Sigmoid colon (tissue), 4 donors: ENCODE measurements around the gene RGS18.

Experiments used
- CTCF ChIP-seq, 4 experiments: fragments of 450-650 bp in 3 of 4; fragments of 200-600 bp in 1 of 4; IDR thresholded peaks; one replicate each; pipeline ENCODE4 v1.5.1; 2016 to 2019; ENCODE audit warnings: antibody characterized with exemption in 4 of 4, mild to moderate bottlenecking in 3 of 4, moderate library complexity in 2 of 4
- EP300 ChIP-seq, 4 donors: sonication (generic); formaldehyde crosslinking; IDR thresholded peaks; one replicate each; pipeline ENCODE4 v1.6.1; 2017; ENCODE audit warnings: antibody characterized with exemption in 4 of 4
- POLR2A ChIP-seq, 2 donors: fragments of 450-650 bp; IDR thresholded peaks; one replicate each; pipeline ENCODE4 v1.6.1; 2016; ENCODE audit warnings: antibody characterized with exemption in 2 of 2, mild to moderate bottlenecking in 2 of 2, moderate library complexity in 2 of 2
- POLR2AphosphoS5 ChIP-seq, 4 donors: sonication (generic); formaldehyde crosslinking; IDR thresholded peaks; one replicate each; pipeline ENCODE4 v1.6.1; 2017; ENCODE audit warnings: antibody characterized with exemption in 4 of 4

GRCh38 chr1:192227330-192227729, 69.1 kb downstream of the RGS18 start:
- TF ChIP-seq CTCF (IDR thresholded peaks at IDR 0.05) (no peak), EP300 (IDR thresholded peaks at IDR 0.05) (no peak), POLR2AphosphoS5 (IDR thresholded peaks at IDR 0.05) (no peak), POLR2A (IDR thresholded peaks at IDR 0.05) (no peak)
